DOHH2 (cell line): ENCODE data around the gene TBC1D10A.

Source experiments
- H3F3A ChIP-seq: fragments of 200-600 bp; sonication (generic), shearing (Covaris generic); 2 replicates; pipeline ENCODE4 v1.6.0; 2016; ENCODE audit warnings: antibody characterized with exemption, mild to moderate bottlenecking; ENCODE audit not compliant: control insufficient read depth, insufficient read depth
- H3K27ac ChIP-seq: fragments of 200-600 bp; sonication (generic); 2 replicates; pipeline ENCODE4 v1.5.1; 2014; ENCODE audit warnings: low read depth, mild to moderate bottlenecking, low read length, moderate library complexity
- H3K27me3 ChIP-seq: fragments of 200-600 bp; sonication (generic); 2 replicates; pipeline ENCODE4 v1.6.1; 2014; ENCODE audit warnings: mild to moderate bottlenecking, low read length, mixed read lengths; ENCODE audit not compliant: control insufficient read depth
- H3K36me3 ChIP-seq: fragments of 200-600 bp; sonication (generic); 2 replicates; pipeline ENCODE4 v1.6.1; 2014; ENCODE audit warnings: mild to moderate bottlenecking, low read length, moderate library complexity, mixed read lengths; ENCODE audit not compliant: control insufficient read depth
- H3K4me1 ChIP-seq: fragments of 200-600 bp; sonication (generic); 2 replicates; pipeline ENCODE4 v1.6.1; 2014; ENCODE audit warnings: mild to moderate bottlenecking, low read length, mixed read lengths; ENCODE audit not compliant: control insufficient read depth
- H3K4me2 ChIP-seq: fragments of 200-600 bp; sonication (generic); 2 replicates; pipeline ENCODE4 v1.6.0; 2014; ENCODE audit warnings: mild to moderate bottlenecking, low read length, moderate library complexity
- H3K4me3 ChIP-seq: fragments of 200-600 bp; sonication (generic); 2 replicates; pipeline ENCODE4 v1.5.1; 2014; ENCODE audit warnings: mild to moderate bottlenecking, low read length, mixed read lengths
- H3K79me2 ChIP-seq: fragments of 200-600 bp; sonication (generic); 2 replicates; pipeline ENCODE4 v1.6.1; 2014; ENCODE audit warnings: mild to moderate bottlenecking, low read length, mixed read lengths; ENCODE audit not compliant: control insufficient read depth
- H3K9me2 ChIP-seq: fragments of 200-600 bp; sonication (generic); replicated peaks from 2 replicates; pipeline ENCODE4 v1.6.1; 2014; ENCODE audit warnings: mild to moderate bottlenecking, low read length, mixed read lengths; ENCODE audit not compliant: control insufficient read depth
- H3K9me3 ChIP-seq: fragments of 200-600 bp; sonication (generic); 2 replicates; pipeline ENCODE4 v1.6.1; 2014; ENCODE audit warnings: antibody characterized with exemption, low read length, mixed read lengths; ENCODE audit not compliant: control insufficient read depth, insufficient read depth
- H4K20me1 ChIP-seq: fragments of 200-600 bp; sonication (generic); 2 replicates; pipeline ENCODE4 v1.6.0; 2014; ENCODE audit warnings: low read depth, mild to moderate bottlenecking, antibody characterized with exemption, low read length, moderate library complexity; ENCODE audit not compliant: control insufficient read depth, insufficient read depth
- EZH2phosphoT487 ChIP-seq: fragments of 200-600 bp; sonication (generic); IDR thresholded peaks from 2 replicates; pipeline ENCODE4 v1.6.1; 2017; ENCODE audit warnings: borderline replicate concordance, mild to moderate bottlenecking, antibody characterized with exemption, low read length, moderate library complexity, mixed read lengths
- TF ChIP-seq, protein P1 (sequence below): fragments of 200-600 bp; sonication (generic); IDR thresholded peaks from one replicate; pipeline ENCODE4 v1.5.1; 2014; ENCODE audit warnings: antibody characterized with exemption, mild to moderate bottlenecking, low read depth, low read length; ENCODE audit not compliant: poor library complexity, severe bottlenecking

Gene TBC1D10A

DNA sequence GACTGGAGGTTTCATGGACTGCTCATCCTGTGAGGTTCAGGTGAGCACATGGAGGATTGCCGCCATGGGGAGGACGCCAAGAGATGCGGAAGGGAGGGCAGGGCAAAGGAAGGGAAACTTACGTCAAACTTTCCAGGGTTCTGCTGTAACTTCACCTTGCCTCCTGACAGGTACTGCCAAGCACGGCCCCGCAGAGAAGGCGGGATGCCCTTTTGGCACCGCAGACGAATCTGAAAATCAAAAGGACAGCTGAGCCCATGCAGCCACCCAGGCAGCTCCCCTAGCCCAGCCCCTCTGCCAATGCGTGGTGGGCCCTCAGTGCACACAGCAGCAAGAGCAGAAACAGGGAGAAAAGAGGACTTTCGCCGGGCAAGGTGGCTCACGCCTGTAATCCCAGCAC is 27.4 kb downstream of the TBC1D10A start:
- no peaks in the 10 kb centered on the region for H3K79me2 ChIP-seq
- no peaks in the 10 kb centered on the region for H3K9me2 ChIP-seq
- no peaks in the 10 kb centered on the region for H3K9me3 ChIP-seq
- H3K4me3 ChIP-seq, result no peak overlapping the region
- peaks cover 6% of the 10 kb centered on the region for H3K36me3 ChIP-seq
- H3K4me1 ChIP-seq, result peaks cover 29% of the 10 kb centered on the region
- H3K27ac ChIP-seq, result no peak overlapping the region
- H3K27me3 ChIP-seq, result no peaks in the 10 kb centered on the region
- H3F3A ChIP-seq, result 0 out of 2 replicates have a peak, but pooled peaks cover 7% of the 10 kb centered on the region
- no peak overlapping the region for H3K4me2 ChIP-seq
- H4K20me1 ChIP-seq, result no peaks in the 10 kb centered on the region
- TF ChIP-seq, protein P1, sequence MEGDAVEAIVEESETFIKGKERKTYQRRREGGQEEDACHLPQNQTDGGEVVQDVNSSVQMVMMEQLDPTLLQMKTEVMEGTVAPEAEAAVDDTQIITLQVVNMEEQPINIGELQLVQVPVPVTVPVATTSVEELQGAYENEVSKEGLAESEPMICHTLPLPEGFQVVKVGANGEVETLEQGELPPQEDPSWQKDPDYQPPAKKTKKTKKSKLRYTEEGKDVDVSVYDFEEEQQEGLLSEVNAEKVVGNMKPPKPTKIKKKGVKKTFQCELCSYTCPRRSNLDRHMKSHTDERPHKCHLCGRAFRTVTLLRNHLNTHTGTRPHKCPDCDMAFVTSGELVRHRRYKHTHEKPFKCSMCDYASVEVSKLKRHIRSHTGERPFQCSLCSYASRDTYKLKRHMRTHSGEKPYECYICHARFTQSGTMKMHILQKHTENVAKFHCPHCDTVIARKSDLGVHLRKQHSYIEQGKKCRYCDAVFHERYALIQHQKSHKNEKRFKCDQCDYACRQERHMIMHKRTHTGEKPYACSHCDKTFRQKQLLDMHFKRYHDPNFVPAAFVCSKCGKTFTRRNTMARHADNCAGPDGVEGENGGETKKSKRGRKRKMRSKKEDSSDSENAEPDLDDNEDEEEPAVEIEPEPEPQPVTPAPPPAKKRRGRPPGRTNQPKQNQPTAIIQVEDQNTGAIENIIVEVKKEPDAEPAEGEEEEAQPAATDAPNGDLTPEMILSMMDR, result no peak

DNA sequence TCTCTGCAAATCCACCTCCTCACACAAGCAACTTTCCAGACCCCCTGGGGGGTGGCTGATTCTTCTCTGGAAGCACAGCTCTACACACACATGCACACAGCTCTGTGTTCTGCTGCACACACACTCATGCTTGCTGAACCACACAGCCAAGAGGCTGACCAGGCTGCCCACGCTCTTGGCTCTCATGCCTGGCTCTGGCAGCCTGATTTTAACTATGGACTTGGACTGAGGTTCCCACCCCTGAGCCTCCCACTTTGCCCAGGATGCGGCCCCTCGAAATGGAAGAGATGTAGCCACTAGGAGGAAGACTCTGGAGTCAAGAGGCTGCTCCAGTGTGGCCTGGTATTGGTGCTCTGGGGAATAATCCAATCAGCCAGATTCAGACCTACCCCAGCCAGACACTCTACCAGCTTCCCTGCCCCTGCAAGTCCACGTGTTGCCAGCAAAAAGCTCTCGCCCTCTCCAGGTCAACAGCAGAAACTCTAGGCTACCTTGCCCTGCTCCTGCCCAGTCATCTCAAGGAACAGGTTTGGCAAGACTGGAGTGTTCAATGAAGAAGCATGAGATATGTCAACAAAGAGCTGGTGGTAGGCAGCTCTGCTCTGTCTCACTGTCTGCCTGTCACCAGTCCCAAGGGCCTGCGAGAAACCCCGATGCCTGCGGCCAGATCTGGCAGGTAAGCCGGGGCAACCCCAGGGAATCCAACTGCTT is 28.6 kb downstream of the TBC1D10A start:
- H3K4me1 ChIP-seq, result peaks cover 21% of the 10 kb centered on the region
- no peaks in the 10 kb centered on the region for H4K20me1 ChIP-seq
- no peaks in the 10 kb centered on the region for H3K9me3 ChIP-seq
- peaks cover 6% of the 10 kb centered on the region for H3K36me3 ChIP-seq
- no peaks in the 10 kb centered on the region for H3F3A ChIP-seq
- no peak overlapping the region for H3K4me2 ChIP-seq
- no peaks in the 10 kb centered on the region for H3K79me2 ChIP-seq
- no peak overlapping the region for H3K4me3 ChIP-seq
- H3K27me3 ChIP-seq, result no peaks in the 10 kb centered on the region
- no peak overlapping the region for H3K27ac ChIP-seq
- no peaks in the 10 kb centered on the region for H3K9me2 ChIP-seq
- TF ChIP-seq EZH2phosphoT487, result no peak
- TF ChIP-seq, protein P1, result no peak

DNA sequence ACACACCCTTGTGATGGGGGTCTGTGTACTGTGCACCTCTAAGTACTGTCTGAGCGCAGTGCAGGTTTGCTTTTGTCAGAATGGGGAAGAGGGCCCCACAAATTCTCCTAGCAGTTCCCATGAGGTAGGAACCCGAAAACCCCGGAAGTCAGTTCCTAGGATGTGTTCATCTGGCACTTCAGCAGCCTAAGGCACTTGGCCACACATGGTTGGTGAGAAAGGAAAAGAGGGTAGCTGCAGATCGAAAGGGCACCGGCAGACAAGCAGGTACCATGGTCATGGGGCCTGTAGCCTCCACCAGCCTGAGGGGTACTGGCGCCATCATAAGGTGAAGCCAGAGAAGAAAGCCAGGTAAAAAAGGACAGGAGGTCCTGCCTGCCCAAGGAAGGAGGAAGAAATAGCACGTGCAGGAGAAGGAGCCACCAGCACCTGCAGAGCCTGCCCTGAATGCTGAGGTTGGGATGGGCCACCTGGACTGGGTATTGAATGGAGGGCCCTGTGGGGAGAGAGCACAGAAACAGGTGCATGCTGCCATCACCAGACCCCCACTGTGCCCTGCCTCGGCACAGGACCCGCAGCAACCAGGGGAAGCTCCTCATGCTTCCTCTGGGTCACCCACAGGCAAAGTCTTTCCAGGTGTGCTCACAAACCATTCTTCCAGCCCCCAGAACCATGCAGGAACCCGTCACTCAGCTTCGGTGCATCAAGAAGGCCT is 29.3 kb downstream of the TBC1D10A start:
- H4K20me1 ChIP-seq, result no peaks in the 10 kb centered on the region
- no peaks in the 10 kb centered on the region for H3K27me3 ChIP-seq
- no peak overlapping the region for H3K4me2 ChIP-seq
- H3F3A ChIP-seq, result no peaks in the 10 kb centered on the region
- no peaks in the 10 kb centered on the region for H3K9me3 ChIP-seq
- no peak overlapping the region for H3K4me3 ChIP-seq
- peaks cover 13% of the 10 kb centered on the region for H3K4me1 ChIP-seq
- TF ChIP-seq EZH2phosphoT487, result no peak
- TF ChIP-seq, protein P1, result no peak
- H3K36me3 ChIP-seq, result peaks cover 6% of the 10 kb centered on the region
- H3K79me2 ChIP-seq, result no peaks in the 10 kb centered on the region
- H3K27ac ChIP-seq, result no peak overlapping the region
- no peaks in the 10 kb centered on the region for H3K9me2 ChIP-seq
